NCI-H526 treated with DMSO at 0.1 percent for 48 hours (cell line): Measurements from ENCODE around the gene SYNJ2.

Experiments
- DNase-seq: peaks from one replicate; lab custom pipeline; 2025; lab: John Stamatoyannopoulos, UW

The SYNJ2 gene

GRCh38 chr6:158028876-158029275, 47.2 kb downstream of the SYNJ2 start:
- no peak for DNase-seq

DNA sequence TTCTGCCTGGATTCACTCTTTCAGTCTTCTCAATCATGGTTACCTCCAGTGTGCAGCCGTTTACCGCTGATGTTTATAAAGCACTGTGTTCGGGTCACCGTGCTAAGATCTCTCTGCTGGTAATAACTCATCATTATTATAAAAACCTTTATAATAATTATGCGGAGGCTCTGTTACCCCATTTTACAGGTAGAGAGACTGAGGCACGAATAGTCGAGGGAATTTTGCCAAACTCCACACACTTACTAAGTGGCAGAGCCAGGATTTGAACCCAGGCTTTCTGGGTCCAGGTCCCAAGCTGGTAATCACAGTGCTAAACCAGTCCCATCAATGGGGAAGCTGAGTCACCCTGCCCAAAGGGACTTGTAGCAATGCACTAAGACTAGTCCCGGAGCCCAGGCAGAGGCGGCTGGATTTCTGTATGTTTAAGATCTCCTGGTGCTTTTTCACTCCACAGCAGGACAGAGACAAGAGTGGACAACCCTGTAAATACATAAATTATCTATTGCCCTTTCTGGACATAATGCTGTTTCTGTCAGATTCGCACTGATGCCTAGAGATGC, 48.1 kb downstream of the SYNJ2 start:
- DNase-seq = no peak

DNA sequence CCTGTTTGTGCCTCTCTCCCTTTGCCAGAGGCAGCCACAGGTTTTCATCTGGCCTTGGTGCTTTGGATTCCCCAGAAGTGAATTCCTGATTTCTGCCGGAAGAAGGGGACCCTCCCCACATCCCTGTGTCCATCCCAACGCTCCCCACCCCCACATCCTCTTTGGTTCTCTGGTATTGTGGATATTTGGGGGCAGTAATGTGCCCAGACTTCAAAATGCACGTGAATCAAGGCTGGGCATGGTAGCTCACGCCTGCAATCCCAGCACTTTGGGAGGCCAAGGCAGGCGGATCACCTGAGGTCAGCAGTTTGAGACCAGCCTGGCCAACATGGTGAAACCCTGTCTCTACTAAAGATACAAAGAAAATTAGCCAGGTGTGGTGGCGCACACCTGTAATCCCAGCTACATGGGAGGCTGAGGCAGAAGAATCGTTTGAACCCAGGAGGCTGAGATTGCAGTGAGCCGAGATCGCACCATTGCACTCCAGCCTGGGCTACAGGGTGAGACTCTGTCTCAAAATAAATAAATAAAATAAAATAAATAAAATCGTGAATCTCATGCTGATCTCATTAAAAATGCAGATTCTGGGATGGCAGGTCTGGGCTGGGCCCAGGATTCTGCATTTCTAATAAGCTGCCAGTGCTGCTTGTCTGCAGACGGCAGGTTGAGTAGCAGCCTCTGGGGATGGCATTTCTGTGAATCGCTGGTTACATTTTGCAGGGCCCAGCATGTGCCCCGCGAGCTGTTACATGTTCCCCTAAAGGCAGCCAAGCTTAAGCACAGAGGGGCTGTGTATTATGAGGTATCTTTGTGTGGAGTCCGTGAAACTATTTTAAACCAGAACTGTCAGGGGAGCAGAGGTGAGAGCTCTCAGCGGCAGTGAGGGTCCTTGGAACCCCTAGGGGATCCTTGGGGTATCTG, 49.0 kb downstream of the SYNJ2 start:
- DNase-seq = no peak

GRCh38 chr6:158031381-158032353, 50.0 kb downstream of the SYNJ2 start:
- no peak for DNase-seq

DNA sequence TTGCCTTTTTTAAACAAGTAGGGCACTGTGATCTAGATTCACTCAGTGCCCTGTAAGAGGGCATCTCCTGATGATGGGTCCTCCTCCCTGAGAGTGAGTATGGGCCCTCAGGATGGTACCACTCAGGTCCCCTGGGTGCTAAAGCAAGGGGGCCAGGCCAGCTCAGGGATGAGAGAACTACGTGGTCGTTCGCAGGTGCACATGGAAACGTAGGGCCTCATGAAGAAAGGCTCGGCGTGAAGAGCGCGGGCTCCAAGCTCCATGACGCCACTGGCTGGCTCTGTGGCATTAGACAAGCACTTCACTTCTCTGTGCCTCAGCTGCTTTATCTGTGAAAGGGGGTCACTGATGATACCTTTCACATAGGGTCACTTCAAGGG, 50.7 kb downstream of the SYNJ2 start:
- no peak for DNase-seq

- DNase-seq = no peak
Observed at GRCh38 chr6:158033077-158033750, 51.6 kb downstream of the SYNJ2 start.

- DNase-seq = peak; percentile 9
Observed at GRCh38 chr6:158033751-158034702, 52.4 kb downstream of the SYNJ2 start.

- DNase-seq = no peak
Observed at GRCh38 chr6:158036261-158036660, 54.6 kb downstream of the SYNJ2 start.

GRCh38 chr6:158037021-158037420, 55.4 kb downstream of the SYNJ2 start:
- no peak for DNase-seq

GRCh38 chr6:158037771-158038170, 56.1 kb downstream of the SYNJ2 start:
- no peak for DNase-seq

GRCh38 chr6:158038291-158039177, 56.9 kb downstream of the SYNJ2 start:
- DNase-seq = no peak

DNA sequence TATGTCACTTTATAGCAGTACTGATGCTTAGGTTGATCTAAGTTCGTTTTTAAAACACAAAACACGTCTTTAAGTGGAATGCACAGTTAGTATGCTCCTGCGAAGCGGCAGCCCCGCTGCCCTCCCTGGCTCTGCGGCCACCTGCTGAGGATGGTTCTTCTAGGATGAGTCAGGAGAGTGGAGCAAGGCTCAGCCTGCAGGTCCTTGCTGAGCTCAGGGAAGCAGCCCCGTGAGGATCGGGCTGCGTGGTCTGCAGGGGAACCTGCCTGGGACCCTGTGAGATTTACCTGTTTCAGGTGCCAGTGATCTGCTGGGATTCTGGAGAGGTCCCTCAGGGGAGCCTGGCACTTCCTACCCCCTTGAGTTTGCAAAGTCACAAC, 57.5 kb downstream of the SYNJ2 start:
- no peak for DNase-seq

GRCh38 chr6:158039571-158040050, 57.9 kb downstream of the SYNJ2 start:
- no peak for DNase-seq

GRCh38 chr6:158040051-158040803, 58.6 kb downstream of the SYNJ2 start:
- no peak for DNase-seq

DNA sequence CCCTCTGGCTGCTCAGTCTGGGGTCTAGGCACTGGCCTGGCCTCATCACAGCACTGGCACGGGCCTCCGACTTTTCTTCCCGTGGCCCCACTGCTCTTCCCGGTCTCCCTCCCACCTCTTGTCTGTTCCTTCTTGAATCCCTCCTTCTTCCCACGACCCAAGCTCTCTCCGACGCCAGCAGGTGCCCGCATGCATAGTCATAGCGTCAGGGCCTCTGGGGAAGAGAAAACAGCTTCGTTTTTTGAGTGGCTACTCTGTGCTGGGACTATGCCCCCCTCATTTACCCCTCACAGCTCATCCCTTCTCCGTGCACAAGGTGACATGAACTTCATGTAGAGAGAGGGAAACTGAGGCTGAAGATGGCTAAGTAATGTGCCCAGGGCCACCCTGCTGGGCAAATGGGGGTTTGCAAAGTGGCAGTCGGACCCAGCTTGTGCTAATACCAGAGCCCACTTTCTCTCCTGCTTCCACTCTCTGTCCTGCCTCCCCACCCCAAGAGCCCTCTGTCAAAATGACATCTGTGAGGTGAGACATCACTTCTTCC, 59.2 kb downstream of the SYNJ2 start:
- no peak for DNase-seq

DNA sequence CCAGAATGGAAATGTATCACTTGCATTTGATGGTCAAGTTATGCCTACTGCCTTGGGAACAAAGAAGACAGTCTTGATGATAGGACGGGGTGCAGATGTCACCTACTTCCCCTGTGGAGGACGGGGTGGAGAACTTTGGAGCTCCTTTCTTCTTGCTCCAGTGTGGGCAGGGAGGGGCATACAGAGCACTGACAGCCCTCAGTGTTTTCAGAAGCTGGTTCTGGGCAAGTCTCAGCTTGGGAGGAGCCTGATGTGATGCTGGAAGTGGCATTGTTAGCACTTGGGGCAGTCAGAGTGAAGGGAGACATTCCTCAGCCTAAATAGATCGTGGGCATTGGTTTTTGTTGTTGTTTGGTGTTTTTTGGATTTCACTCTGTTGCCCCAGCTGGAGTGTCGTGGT, 59.7 kb downstream of the SYNJ2 start:
- no peak for DNase-seq

GRCh38 chr6:158041788-158042187, 60.1 kb downstream of the SYNJ2 start:
- DNase-seq = no peak

- no peak for DNase-seq
Observed at GRCh38 chr6:158042245-158042798, 60.7 kb downstream of the SYNJ2 start.
